Neural cell (in vitro differentiated cells): ENCODE data around the gene PYGM.

Experiments
- EP300 ChIP-seq: fragments of 450-650 bp; conservative IDR thresholded peaks from 2 replicates; pipeline ENCODE4 v1.6.1; 2014; ENCODE audit warnings: antibody characterized with exemption, mild to moderate bottlenecking, moderate library complexity; ENCODE audit not compliant: poor library complexity, severe bottlenecking
- EZH2 ChIP-seq: fragments of 200-600, 300-800 bp; shearing (Covaris generic), sonication (generic); IDR thresholded peaks from 2 replicates; pipeline ENCODE4 v1.6.1; 2014; ENCODE audit warnings: antibody characterized with exemption, low read length, borderline replicate concordance, mild to moderate bottlenecking; ENCODE audit not compliant: insufficient read depth, poor library complexity, severe bottlenecking
- POLR2AphosphoS5 ChIP-seq: IDR thresholded peaks from 2 replicates; pipeline ENCODE4 v1.6.1; 2012
- RAD21 ChIP-seq: fragments of 450-650 bp; conservative IDR thresholded peaks from 2 replicates; pipeline ENCODE4 v1.6.1; 2014; ENCODE audit warnings: antibody characterized with exemption, mild to moderate bottlenecking, moderate library complexity
- SMC3 ChIP-seq: fragments of 450-650 bp; conservative IDR thresholded peaks from 2 replicates; pipeline ENCODE4 v1.6.1; 2014; ENCODE audit warnings: antibody characterized with exemption, mild to moderate bottlenecking, moderate library complexity; ENCODE audit not compliant: poor library complexity
- TAF1 ChIP-seq: IDR thresholded peaks from 2 replicates; pipeline ENCODE4 v1.6.1; 2012; ENCODE audit warnings: low read depth
- TF ChIP-seq, protein P1 (sequence below): fragments of 450-650 bp; IDR thresholded peaks from 2 replicates; pipeline ENCODE4 v1.5.1; 2014; ENCODE audit warnings: antibody characterized with exemption, mild to moderate bottlenecking, moderate library complexity; ENCODE audit not compliant: poor library complexity, severe bottlenecking
- TF ChIP-seq, protein P2 (sequence below): IDR thresholded peaks from 2 replicates; pipeline ENCODE4 v1.6.1; 2012; ENCODE audit warnings: borderline replicate concordance

DNA sequence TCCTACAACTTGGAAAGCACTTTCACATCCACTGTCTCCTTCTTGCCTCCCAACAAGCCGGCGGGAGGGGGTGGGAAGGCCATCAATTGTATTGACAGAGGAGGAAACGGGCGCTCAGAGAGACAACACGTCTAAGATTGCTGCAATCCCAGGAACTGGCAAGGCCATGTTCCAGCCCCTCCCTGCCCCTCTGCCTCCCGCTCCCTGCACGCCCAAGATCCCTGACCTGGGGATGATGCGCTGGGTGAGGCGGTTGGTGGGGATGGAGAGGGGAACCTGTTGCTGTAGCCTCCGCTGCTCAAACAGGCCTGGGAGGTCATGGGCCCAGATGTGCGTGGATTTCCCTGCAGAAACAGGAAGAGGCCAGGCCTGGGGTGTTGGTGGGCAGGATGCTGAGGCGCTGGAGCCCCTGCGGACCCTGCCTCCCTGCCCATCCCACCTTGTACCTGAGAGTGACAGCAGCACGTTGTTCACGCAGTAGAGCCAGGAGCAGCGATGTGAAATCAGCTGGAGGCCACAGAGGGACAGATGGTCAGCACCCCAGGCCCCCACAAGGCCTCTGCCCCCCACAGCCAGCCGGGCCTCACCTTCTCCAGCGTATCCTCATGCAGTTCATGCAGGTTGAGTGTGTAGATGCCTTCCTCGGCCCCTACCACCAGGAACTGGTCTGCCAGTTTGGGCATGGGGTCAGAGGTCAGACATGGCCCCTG is 36.4 kb upstream of the PYGM start:
- TF ChIP-seq, protein P1, sequence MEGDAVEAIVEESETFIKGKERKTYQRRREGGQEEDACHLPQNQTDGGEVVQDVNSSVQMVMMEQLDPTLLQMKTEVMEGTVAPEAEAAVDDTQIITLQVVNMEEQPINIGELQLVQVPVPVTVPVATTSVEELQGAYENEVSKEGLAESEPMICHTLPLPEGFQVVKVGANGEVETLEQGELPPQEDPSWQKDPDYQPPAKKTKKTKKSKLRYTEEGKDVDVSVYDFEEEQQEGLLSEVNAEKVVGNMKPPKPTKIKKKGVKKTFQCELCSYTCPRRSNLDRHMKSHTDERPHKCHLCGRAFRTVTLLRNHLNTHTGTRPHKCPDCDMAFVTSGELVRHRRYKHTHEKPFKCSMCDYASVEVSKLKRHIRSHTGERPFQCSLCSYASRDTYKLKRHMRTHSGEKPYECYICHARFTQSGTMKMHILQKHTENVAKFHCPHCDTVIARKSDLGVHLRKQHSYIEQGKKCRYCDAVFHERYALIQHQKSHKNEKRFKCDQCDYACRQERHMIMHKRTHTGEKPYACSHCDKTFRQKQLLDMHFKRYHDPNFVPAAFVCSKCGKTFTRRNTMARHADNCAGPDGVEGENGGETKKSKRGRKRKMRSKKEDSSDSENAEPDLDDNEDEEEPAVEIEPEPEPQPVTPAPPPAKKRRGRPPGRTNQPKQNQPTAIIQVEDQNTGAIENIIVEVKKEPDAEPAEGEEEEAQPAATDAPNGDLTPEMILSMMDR = no peak
- TF ChIP-seq EZH2 (no peak), TAF1 (no peak), POLR2AphosphoS5 (no peak), RAD21 (no peak), EP300 (no peak), SMC3 (no peak)
- TF ChIP-seq, protein P2, sequence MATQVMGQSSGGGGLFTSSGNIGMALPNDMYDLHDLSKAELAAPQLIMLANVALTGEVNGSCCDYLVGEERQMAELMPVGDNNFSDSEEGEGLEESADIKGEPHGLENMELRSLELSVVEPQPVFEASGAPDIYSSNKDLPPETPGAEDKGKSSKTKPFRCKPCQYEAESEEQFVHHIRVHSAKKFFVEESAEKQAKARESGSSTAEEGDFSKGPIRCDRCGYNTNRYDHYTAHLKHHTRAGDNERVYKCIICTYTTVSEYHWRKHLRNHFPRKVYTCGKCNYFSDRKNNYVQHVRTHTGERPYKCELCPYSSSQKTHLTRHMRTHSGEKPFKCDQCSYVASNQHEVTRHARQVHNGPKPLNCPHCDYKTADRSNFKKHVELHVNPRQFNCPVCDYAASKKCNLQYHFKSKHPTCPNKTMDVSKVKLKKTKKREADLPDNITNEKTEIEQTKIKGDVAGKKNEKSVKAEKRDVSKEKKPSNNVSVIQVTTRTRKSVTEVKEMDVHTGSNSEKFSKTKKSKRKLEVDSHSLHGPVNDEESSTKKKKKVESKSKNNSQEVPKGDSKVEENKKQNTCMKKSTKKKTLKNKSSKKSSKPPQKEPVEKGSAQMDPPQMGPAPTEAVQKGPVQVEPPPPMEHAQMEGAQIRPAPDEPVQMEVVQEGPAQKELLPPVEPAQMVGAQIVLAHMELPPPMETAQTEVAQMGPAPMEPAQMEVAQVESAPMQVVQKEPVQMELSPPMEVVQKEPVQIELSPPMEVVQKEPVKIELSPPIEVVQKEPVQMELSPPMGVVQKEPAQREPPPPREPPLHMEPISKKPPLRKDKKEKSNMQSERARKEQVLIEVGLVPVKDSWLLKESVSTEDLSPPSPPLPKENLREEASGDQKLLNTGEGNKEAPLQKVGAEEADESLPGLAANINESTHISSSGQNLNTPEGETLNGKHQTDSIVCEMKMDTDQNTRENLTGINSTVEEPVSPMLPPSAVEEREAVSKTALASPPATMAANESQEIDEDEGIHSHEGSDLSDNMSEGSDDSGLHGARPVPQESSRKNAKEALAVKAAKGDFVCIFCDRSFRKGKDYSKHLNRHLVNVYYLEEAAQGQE = no peak
